Mucosa of stomach (tissue), 1 donor: ENCODE data around the gene FNIP2.
"Not testable (repeated sequence)": the region's sequence is repeated elsewhere in the genome, so short reads cannot be mapped to it uniquely, and the experiment has no call there.

ENCODE experiments used
- H3K27me3 ChIP-seq: one replicate; pipeline ENCODE4 v1.7.0; 2013; ENCODE audit warnings: mild to moderate bottlenecking, low read length; ENCODE audit not compliant: control insufficient read depth, insufficient read depth
- H3K36me3 ChIP-seq: one replicate; pipeline ENCODE4 v1.7.0; 2013; ENCODE audit warnings: low read length; ENCODE audit not compliant: control insufficient read depth, insufficient read depth
- H3K4me1 ChIP-seq: one replicate; pipeline ENCODE4 v1.7.0; 2013; ENCODE audit warnings: mild to moderate bottlenecking, low read length; ENCODE audit not compliant: control insufficient read depth, insufficient read depth
- H3K4me3 ChIP-seq: one replicate; pipeline ENCODE4 v1.7.0; 2013; ENCODE audit warnings: low read length
- H3K9ac ChIP-seq: one replicate; pipeline ENCODE4 v1.7.0; 2013; ENCODE audit warnings: mild to moderate bottlenecking, low read length, moderate library complexity
- H3K9me3 ChIP-seq: one replicate; pipeline ENCODE4 v1.7.0; 2013; ENCODE audit warnings: mild to moderate bottlenecking, low read length, moderate library complexity; ENCODE audit not compliant: control insufficient read depth
- donor health status: Pancreatic carcinoma.

FNIP2 gene

GRCh38 chr4:158894826-158895225 is 126.0 kb downstream of the FNIP2 start:
- H3K27me3 ChIP-seq = no peaks in the 10 kb centered on the region
- H3K9ac ChIP-seq = no peak overlapping the region
- peaks cover 10% of the 10 kb centered on the region for H3K36me3 ChIP-seq
- no peak overlapping the region for H3K4me3 ChIP-seq
- H3K9me3 ChIP-seq = no peaks in the 10 kb centered on the region
- H3K4me1 ChIP-seq = peaks cover 5% of the 10 kb centered on the region

DNA sequence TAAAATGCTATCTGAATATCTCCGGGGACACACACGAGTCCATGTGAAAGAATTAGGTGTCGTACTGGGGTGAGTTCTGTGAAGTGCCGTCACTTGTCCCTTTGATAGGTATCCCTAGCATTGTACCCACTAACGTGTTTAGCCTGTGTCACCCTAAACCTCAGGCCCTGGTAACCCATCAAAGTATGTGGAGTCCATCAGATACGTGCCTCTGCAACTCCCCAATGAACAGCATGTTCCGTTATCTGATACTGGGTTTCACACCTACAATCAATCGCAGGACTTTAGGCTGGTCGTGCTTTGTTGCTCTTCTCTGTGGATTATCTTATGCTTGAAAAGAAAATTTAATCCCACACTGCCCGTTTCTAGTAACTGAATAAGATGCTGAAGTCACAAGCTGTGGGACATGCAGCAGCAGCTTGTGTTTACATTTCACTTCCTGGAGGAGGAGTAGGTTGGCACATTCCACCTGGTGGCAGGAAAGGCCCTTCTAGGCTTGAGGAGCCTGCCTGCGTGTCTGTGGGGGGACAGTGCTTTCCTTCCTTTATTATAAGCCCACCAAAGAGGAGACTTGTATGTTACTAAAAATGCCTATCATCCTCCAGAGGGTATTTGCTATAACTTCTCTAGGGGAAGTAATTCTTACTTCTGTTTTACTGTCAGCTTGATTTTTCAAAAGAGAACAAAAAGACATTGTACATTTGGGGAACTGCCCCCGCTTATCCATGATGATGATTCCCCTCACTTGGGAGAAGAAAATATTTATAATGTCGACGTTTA is 127.2 kb downstream of the FNIP2 start:
- Histone ChIP-seq H3K4me1 (peaks cover 5% of the 10 kb centered on the region), H3K4me3 (no peak overlapping the region), H3K27me3 (no peaks in the 10 kb centered on the region), H3K9me3 (no peaks in the 10 kb centered on the region), H3K36me3 (peaks cover 4% of the 10 kb centered on the region), H3K9ac (no peak overlapping the region)

GRCh38 chr4:158896577-158897238 is 127.9 kb downstream of the FNIP2 start:
- H3K36me3 ChIP-seq, H3K9me3 ChIP-seq, H3K9ac ChIP-seq, H3K27me3 ChIP-seq, H3K4me1 ChIP-seq, H3K4me3 ChIP-seq: not testable (repeated sequence)

GRCh38 chr4:158900408-158900807 is 131.6 kb downstream of the FNIP2 start:
- peaks cover 10% of the 10 kb centered on the region for H3K4me1 ChIP-seq
- not testable (repeated sequence) for H3K9ac ChIP-seq, H3K9me3 ChIP-seq, H3K36me3 ChIP-seq, H3K27me3 ChIP-seq, H3K4me3 ChIP-seq

GRCh38 chr4:158902280-158903078 is 133.7 kb downstream of the FNIP2 start:
- H3K4me1 ChIP-seq, H3K4me3 ChIP-seq, H3K9ac ChIP-seq, H3K27me3 ChIP-seq, H3K9me3 ChIP-seq, H3K36me3 ChIP-seq: not testable (repeated sequence)

DNA sequence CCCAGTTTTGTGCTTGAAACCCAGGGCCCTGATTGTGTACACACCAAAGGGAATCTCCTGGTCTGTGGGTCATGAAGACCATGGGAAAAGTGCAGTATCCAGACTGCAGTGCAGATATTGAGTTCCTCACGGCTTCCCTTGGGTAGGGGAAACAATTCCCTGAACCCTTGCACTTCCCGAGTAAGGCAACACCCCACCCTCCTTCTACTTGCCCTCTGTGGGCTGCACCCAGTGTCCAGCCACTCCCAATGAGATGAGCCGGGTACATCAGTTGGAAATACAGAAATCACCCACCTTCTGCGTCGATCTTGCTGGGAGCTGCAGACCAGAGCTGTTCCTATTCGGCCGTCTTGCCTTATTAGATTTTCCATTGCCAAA is 134.2 kb downstream of the FNIP2 start:
- no peaks in the 10 kb centered on the region for H3K9me3 ChIP-seq
- H3K4me1 ChIP-seq = peaks cover 5% of the 10 kb centered on the region
- no peaks in the 10 kb centered on the region for H3K27me3 ChIP-seq
- H3K4me3 ChIP-seq = no peak overlapping the region
- H3K9ac ChIP-seq = no peak overlapping the region
- no peaks in the 10 kb centered on the region for H3K36me3 ChIP-seq

- H3K4me1 ChIP-seq = peaks cover 5% of the 10 kb centered on the region
- H3K36me3 ChIP-seq = no peaks in the 10 kb centered on the region
- H3K27me3 ChIP-seq = no peaks in the 10 kb centered on the region
- no peak overlapping the region for H3K4me3 ChIP-seq
- H3K9me3 ChIP-seq = no peaks in the 10 kb centered on the region
- no peak overlapping the region for H3K9ac ChIP-seq
These were observed 134.7 kb downstream of the FNIP2 start for GRCh38 chr4:158903472-158904043.

DNA sequence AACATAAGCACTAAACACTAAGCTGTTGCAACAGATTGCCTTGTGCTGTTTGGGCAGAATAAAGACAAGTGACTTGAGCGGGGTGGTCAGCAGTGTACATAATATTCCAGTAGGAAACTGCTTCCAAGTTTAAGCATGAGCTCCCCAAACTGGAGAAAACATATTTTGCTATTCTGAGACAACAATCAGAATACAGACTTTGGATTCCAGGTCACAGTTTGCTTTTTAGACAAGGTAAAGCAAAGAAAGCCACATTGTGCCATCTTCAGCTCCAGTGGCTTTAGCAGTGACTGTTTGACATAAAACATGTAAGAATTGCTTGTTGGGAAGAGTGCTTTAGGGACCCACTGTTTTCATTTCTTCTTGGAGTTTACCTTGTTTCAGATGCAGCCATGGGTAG is 136.0 kb downstream of the FNIP2 start:
- no peak overlapping the region for H3K4me3 ChIP-seq
- no peaks in the 10 kb centered on the region for H3K36me3 ChIP-seq
- no peaks in the 10 kb centered on the region for H3K9me3 ChIP-seq
- H3K9ac ChIP-seq = no peak overlapping the region
- H3K4me1 ChIP-seq = peaks cover 5% of the 10 kb centered on the region
- no peaks in the 10 kb centered on the region for H3K27me3 ChIP-seq

DNA sequence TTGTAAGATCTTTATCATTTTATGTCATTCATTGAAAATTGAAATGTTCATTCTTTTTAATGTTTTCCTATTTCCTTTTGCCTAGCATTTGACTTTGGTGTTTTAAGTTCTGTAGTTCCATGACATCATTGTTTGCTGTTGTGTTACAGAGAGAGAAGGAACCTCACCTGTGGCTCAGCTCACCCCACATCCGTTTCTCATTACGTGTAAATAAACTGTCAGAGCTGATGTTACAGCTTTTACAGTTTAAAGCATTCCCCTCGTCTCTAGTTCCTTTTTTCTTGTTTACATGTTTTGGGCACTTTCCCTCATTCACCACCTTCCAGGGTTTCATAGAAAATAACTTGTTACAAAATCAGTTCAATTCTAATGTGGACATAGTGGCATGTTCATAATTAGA is 137.2 kb downstream of the FNIP2 start:
- H3K4me1 ChIP-seq = peaks cover 5% of the 10 kb centered on the region
- H3K9me3 ChIP-seq = no peaks in the 10 kb centered on the region
- H3K36me3 ChIP-seq = no peaks in the 10 kb centered on the region
- no peak overlapping the region for H3K9ac ChIP-seq
- H3K4me3 ChIP-seq = no peak overlapping the region
- no peaks in the 10 kb centered on the region for H3K27me3 ChIP-seq

- Histone ChIP-seq H3K36me3 (no peaks in the 10 kb centered on the region), H3K27me3 (no peaks in the 10 kb centered on the region), H3K9ac (no peak overlapping the region), H3K9me3 (no peaks in the 10 kb centered on the region), H3K4me3 (no peak overlapping the region), H3K4me1 (no peaks in the 10 kb centered on the region)
These were observed 143.6 kb downstream of the FNIP2 start for GRCh38 chr4:158912390-158912789.

DNA sequence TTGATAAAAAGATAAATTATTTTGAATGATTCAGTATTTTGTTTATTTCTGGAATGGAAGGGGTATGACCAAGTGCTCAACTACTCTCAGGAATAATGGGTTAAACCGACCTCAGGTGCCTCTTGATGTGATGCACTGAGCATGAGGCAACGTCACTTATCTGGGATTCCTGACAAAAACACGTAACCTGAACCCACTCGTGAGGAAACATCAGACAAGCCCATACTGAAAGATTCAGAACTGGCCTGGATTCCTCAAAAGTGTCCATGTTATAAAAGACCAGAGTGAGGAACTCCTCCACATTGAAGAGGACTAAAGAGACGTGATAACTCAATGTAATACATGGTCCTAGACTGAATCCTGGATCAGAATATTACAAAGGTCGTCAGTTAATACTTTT is 144.0 kb downstream of the FNIP2 start:
- no peaks in the 10 kb centered on the region for H3K36me3 ChIP-seq
- H3K27me3 ChIP-seq = no peaks in the 10 kb centered on the region
- H3K4me1 ChIP-seq = no peaks in the 10 kb centered on the region
- H3K9ac ChIP-seq = no peak overlapping the region
- H3K4me3 ChIP-seq = no peak overlapping the region
- no peaks in the 10 kb centered on the region for H3K9me3 ChIP-seq

DNA sequence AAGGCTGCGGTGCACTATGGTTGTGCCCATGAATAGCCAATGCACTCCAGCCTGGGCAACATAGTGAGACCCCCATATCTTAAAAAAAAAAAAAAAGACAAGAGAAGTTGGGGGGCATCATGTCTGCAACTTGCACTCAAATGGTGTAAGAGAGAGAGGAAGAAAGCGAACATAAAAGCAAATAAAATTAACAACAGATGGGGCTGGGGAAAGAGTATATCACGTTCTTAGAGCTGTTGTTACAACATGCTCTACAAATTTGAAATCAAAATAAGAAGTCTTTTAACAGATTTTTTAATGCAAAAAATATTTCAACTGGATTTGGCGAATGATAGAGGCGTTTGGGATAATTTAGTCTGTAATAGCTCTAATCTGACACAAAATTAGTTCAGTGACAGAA is 144.9 kb downstream of the FNIP2 start:
- no peaks in the 10 kb centered on the region for H3K4me1 ChIP-seq
- no peaks in the 10 kb centered on the region for H3K27me3 ChIP-seq
- H3K4me3 ChIP-seq = no peak overlapping the region
- H3K36me3 ChIP-seq = no peaks in the 10 kb centered on the region
- no peaks in the 10 kb centered on the region for H3K9me3 ChIP-seq
- H3K9ac ChIP-seq = no peak overlapping the region
